HG03095 (cell line): Measurements from ENCODE around the gene APOC4.
"Not testable (repeated sequence)": the region's sequence is repeated elsewhere in the genome, so short reads cannot be mapped to it uniquely, and the experiment has no call there.

Experiments used
- ATAC-seq: cut with Tn5 transposase; IDR thresholded peaks from one replicate; pipeline ENCODE4 v1.9.1; 2021; ENCODE audit warnings: moderate library complexity; ENCODE audit not compliant: unreplicated experiment

APOC4 gene

GRCh38 chr19:44942067-44942571 is at the start of gene APOC4:
Gene APOC4, plus strand, starts transcription at chr19:44942237. Its CDS starts 41 bp downstream, at chr19:44942278.
- no peak for ATAC-seq

DNA sequence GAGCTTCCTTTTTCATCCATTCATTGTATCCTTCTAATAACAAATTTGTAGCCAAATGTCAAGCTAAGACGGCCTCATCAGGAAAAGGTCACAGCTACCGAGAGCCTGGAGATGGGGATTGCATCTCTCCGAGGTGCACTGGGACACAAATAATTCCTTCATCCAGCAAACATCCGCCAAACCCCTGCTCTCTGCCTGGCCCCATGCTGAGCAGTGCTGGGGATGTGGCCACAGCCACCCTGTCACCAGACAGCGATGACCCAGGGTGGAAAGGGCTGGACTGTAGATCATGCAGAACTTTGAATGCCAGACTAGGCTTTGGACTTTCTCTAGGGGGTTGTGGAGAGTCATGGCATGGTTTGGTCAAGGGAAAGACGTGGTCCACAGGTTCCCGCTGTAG is 49.1 kb upstream of the APOC4 start:
- no peak for ATAC-seq

DNA sequence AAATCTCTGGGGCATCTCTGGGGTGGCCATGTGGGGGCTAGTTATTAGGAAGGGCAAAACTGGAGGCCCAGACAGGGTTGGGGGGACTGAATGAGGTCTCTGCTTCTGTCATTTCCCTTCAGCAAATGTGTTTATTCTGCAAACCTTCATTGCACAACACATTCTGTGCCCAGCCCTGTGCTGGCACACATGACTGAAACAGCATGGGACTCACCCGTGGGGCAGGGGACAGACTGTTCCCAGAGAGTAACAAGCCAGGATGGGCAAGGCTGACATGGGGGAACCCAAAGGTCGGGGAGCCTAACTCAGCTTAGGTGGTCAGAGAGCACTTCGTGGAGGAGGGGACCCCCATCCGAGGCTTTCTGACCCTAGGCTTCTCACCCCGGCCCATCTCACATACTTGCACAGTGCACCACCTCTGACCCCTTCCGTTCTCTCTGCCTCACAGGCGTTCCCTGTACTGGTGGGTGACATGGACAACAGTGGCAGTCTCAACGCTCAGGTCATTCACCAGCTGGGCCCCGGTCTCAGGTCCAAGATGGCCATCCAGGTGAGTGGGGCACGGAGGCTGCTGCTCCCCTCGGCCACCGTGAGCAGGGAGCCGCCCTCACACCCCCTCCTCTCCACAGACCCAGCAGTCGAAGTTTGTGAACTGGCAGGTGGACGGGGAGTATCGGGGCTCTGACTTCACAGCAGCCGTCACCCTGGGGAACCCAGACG is 48.5 kb upstream of the APOC4 start:
- ATAC-seq: no peak

DNA sequence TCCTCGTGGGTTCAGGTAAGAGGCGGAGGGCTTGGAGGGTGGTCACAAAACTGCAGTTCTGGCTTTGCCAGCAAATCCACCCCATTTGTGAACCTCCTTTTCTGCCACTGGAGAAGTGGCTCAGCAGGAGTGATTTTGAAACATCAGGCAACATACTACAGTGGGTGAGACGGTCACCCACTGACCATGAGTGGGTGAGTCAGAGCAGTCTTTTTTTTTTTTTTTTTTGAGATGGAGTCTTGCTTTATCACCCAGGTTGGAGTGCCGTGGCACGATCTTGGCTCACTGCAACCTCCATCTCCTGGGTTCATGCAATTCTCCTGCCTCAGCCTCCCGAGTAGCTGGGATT is 48.0 kb upstream of the APOC4 start:
- no peak for ATAC-seq

- ATAC-seq: no peak
These were observed 47.1 kb upstream of the APOC4 start for GRCh38 chr19:44894946-44895345.

DNA sequence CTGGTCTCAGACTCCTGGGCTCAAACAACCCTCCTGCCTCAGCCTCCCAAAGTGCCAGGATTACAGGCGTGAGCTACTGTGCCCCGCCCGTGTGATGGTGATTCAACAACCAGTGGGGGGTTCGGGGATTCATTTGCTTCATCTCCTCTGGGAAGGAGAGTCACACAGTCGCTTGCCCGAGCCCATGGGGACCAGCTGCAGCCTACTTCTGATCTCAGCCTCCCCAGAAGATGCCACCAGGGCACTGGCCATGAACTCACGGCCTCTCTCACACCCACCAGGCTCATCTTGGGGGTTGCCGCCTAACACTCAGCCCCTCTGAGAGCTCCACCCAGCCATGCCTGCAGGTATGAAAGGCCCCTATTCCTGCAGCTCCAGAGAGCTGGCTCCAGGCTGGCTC is 44.2 kb upstream of the APOC4 start:
- no peak for ATAC-seq

DNA sequence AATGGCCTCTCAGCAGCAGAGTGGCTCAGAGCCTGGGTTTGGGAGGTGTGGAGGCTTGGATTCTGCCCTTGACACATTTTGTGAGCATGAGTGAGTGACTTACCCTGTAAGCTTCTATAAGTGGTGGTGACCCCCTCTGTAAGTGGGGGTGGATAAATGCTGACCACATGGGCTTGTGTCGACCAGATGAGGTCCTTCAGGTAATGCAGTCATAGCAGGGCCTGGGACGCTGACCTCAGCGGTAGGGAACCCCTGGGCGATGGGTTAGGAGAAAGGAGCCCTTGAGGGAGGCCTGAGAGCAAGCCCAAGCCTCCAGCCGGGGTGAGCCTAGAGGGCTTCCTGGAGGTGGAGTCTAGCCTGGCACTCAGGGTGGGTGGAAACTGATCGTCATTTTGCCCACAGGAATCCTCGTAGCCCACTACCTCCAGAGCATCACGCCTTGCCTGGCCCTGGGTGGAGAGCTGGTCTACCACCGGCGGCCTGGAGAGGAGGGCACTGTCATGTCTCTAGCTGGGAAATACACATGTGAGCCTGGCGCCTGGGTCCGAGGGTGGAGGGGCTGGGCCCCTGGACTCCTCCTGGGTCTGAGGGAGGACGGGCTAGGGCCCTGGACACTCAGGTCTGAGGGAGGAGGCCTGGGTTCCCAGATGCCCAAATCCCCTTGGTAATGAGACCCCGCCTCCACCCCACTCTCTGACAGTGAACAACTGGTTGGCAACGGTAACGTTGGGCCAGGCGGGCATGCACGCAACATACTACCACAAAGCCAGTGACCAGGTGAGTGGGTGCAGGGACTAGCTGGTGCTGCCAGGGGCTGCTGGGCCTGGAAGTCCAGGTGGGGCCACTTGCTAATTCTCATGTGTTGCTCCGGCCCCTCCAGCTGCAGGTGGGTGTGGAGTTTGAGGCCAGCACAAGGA is 41.5 kb upstream of the APOC4 start:
- ATAC-seq: no peak

GRCh38 chr19:44903216-44903601 is 38.8 kb upstream of the APOC4 start:
- no peak for ATAC-seq

- ATAC-seq: no peak
These were observed 38.2 kb upstream of the APOC4 start for GRCh38 chr19:44903602-44904425.

GRCh38 chr19:44904426-44904994 is 37.5 kb upstream of the APOC4 start:
- ATAC-seq: no peak

DNA sequence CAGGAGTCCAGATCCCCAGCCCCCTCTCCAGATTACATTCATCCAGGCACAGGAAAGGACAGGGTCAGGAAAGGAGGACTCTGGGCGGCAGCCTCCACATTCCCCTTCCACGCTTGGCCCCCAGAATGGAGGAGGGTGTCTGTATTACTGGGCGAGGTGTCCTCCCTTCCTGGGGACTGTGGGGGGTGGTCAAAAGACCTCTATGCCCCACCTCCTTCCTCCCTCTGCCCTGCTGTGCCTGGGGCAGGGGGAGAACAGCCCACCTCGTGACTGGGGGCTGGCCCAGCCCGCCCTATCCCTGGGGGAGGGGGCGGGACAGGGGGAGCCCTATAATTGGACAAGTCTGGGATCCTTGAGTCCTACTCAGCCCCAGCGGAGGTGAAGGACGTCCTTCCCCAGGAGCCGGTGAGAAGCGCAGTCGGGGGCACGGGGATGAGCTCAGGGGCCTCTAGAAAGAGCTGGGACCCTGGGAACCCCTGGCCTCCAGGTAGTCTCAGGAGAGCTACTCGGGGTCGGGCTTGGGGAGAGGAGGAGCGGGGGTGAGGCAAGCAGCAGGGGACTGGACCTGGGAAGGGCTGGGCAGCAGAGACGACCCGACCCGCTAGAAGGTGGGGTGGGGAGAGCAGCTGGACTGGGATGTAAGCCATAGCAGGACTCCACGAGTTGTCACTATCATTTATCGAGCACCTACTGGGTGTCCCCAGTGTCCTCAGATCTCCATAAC is 36.4 kb upstream of the APOC4 start, which contains the start of gene APOE:
APOE (plus strand) TSS at position 360 of the 724 bp plus-strand sequence. CDS start 829 bp downstream, outside the sequence.
- ATAC-seq: no peak

GRCh38 chr19:44907613-44908012 is 34.4 kb upstream of the APOC4 start:
- ATAC-seq: no peak

DNA sequence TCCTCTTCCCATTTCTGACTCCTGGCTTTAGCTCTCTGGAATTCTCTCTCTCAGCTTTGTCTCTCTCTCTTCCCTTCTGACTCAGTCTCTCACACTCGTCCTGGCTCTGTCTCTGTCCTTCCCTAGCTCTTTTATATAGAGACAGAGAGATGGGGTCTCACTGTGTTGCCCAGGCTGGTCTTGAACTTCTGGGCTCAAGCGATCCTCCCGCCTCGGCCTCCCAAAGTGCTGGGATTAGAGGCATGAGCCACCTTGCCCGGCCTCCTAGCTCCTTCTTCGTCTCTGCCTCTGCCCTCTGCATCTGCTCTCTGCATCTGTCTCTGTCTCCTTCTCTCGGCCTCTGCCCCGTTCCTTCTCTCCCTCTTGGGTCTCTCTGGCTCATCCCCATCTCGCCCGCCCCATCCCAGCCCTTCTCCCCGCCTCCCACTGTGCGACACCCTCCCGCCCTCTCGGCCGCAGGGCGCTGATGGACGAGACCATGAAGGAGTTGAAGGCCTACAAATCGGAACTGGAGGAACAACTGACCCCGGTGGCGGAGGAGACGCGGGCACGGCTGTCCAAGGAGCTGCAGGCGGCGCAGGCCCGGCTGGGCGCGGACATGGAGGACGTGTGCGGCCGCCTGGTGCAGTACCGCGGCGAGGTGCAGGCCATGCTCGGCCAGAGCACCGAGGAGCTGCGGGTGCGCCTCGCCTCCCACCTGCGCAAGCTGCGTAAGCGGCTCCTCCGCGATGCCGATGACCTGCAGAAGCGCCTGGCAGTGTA is 33.8 kb upstream of the APOC4 start:
- ATAC-seq: no peak

DNA sequence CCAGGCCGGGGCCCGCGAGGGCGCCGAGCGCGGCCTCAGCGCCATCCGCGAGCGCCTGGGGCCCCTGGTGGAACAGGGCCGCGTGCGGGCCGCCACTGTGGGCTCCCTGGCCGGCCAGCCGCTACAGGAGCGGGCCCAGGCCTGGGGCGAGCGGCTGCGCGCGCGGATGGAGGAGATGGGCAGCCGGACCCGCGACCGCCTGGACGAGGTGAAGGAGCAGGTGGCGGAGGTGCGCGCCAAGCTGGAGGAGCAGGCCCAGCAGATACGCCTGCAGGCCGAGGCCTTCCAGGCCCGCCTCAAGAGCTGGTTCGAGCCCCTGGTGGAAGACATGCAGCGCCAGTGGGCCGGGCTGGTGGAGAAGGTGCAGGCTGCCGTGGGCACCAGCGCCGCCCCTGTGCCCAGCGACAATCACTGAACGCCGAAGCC is 33.2 kb upstream of the APOC4 start:
- no peak for ATAC-seq

- ATAC-seq: no peak
These were observed 32.3 kb upstream of the APOC4 start for GRCh38 chr19:44909775-44910174.

DNA sequence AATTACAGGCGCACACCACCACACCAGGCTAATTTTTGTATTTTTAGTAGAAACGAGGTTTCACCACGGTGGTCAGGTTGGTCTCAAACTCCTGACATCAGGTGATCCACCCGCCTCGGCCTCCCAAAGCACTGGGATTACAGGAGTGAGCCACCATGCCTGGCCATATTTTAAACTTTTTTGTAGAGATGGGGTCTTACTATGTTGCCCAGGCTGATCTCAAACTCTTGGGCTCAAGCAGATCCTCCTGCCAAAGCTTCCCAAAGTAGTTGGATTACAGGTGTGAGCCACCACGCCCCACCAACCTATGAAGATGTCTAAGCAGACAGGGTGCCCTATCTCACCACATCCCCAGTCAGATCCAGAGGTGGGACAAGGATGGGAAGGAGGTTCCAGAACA is 30.1 kb upstream of the APOC4 start:
- not testable (repeated sequence) for ATAC-seq

GRCh38 chr19:44912854-44913253 is 29.2 kb upstream of the APOC4 start:
- ATAC-seq: no peak

GRCh38 chr19:44913512-44914432 is 28.3 kb upstream of the APOC4 start:
- ATAC-seq: not testable (repeated sequence)
